ENCODE measurements around the gene CA4.
A peak's percentile ranks its signal among the peaks of the same experiment; 100 is the strongest.

DNA sequence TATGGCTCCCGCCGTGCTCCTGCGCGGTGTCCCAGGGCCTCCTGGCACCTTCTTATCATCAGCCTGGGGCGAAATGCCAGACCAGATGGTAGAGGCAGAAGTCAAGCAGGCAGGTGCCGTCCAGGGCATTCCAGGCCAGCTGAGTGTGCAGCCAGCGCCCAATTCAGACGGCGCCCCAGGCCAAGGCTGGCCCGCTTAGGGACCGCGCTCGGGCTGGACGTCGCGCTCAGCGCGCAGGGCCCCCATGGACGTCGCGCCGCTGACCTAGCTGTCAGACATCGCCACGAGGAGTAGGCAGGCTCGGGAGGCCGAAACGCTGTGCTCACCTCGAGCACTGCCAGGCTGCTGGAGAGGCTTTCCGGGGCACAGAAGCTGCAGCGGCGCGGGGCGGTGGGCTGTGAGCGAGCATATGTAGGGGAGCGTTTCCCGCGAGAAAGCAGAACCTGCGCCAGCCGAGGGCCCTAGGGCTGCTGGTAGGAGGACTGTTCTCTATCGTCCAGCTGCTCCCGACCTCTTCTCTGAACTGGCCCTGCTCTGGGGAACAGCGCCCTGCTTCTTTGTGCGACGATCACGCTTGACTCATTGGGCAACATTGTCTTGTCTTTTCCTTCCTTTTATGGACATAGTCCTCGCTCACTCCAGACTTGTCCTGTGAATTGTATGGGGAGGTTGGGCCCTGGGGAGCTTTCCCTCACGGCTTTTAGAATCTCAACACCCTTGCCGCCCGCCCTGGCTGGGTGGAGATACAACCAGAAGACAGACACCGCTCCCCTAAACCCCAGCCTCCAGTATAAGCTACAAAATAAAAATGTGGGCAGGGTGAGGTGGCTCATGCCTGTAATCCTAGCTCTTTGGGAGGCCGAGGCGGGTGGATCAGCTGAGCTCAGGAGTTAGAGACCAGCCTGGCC, 8.4 kb upstream of the CA4 start:
- TF ChIP-seq EZH2phosphoT487 (IDR thresholded peaks at IDR 0.05; ENCODE audit: low read depth, severe bottlenecking, unreplicated experiment) (no peak), CTCF (IDR thresholded peaks at IDR 0.05; ENCODE audit: poor library complexity) (no peak), EZH2 (IDR thresholded peaks at IDR 0.05; ENCODE audit: borderline replicate concordance) (peak; percentile 36)

All from hepatocyte (in vitro differentiated cells).